ENCODE results near the gene TCN1.
"Not testable (repeated sequence)": the region's sequence is repeated elsewhere in the genome, so short reads cannot be mapped to it uniquely, and the experiment has no call there.

Gene TCN1

GRCh38 chr11:59866397-59866796 is at the start of gene TCN1:
Gene TCN1 (minus strand): TSS chr11:59866487. CDS start chr11:59866470, 17 bp downstream.
- no peak for DNase-seq (ENCODE audit: low read depth in 1 of 2, low spot score in 1 of 2)

GRCh38 chr11:59903569-59903968 is 37.3 kb upstream of the TCN1 start:
- DNase-seq (ENCODE audit: low read depth in 1 of 2, low spot score in 1 of 2): not testable (repeated sequence)

GRCh38 chr11:59901306-59901705 is 35.0 kb upstream of the TCN1 start:
- no peak for DNase-seq (ENCODE audit: low read depth in 1 of 2, low spot score in 1 of 2)

GRCh38 chr11:59900366-59901126 is 34.3 kb upstream of the TCN1 start:
- DNase-seq (ENCODE audit: low read depth in 1 of 2, low spot score in 1 of 2): no peak

- no peak for DNase-seq (ENCODE audit: low read depth in 1 of 2, low spot score in 1 of 2)
Measured at GRCh38 chr11:59899532-59899931, 33.2 kb upstream of the TCN1 start.

- no peak for DNase-seq (ENCODE audit: low read depth in 1 of 2, low spot score in 1 of 2)
Measured at GRCh38 chr11:59898650-59899049, 32.4 kb upstream of the TCN1 start.

GRCh38 chr11:59898046-59898445 is 31.8 kb upstream of the TCN1 start:
- DNase-seq (ENCODE audit: low read depth in 1 of 2, low spot score in 1 of 2): no peak

GRCh38 chr11:59894616-59895015 is 28.3 kb upstream of the TCN1 start:
- no peak for DNase-seq (ENCODE audit: low read depth in 1 of 2, low spot score in 1 of 2)

GRCh38 chr11:59891781-59892181 is 25.5 kb upstream of the TCN1 start:
- DNase-seq (ENCODE audit: low read depth in 1 of 2, low spot score in 1 of 2): no peak

- not testable (repeated sequence) for DNase-seq (ENCODE audit: low read depth in 1 of 2, low spot score in 1 of 2)
Measured at GRCh38 chr11:59887156-59887555, 20.9 kb upstream of the TCN1 start.

GRCh38 chr11:59883597-59883996 is 17.3 kb upstream of the TCN1 start:
- no peak for DNase-seq (ENCODE audit: low read depth in 1 of 2, low spot score in 1 of 2)

- DNase-seq (ENCODE audit: low read depth in 1 of 2, low spot score in 1 of 2): no peak
Measured at GRCh38 chr11:59879567-59879966, 13.3 kb upstream of the TCN1 start.

GRCh38 chr11:59878575-59878974 is 12.3 kb upstream of the TCN1 start, which contains the start of gene OOSP3:
Gene OOSP3 (plus strand): TSS chr11:59878782. CDS start chr11:59878809, 27 bp downstream.
- no peak for DNase-seq (ENCODE audit: low read depth in 1 of 2, low spot score in 1 of 2)

GRCh38 chr11:59877784-59878183 is 11.5 kb upstream of the TCN1 start:
- DNase-seq (ENCODE audit: low read depth in 1 of 2, low spot score in 1 of 2): no peak

GRCh38 chr11:59877325-59877724 is 11.0 kb upstream of the TCN1 start:
- DNase-seq (ENCODE audit: low read depth in 1 of 2, low spot score in 1 of 2): no peak

GRCh38 chr11:59875856-59876519 is 9.7 kb upstream of the TCN1 start:
- DNase-seq (ENCODE audit: low read depth in 1 of 2, low spot score in 1 of 2): no peak

- DNase-seq (ENCODE audit: low read depth in 1 of 2, low spot score in 1 of 2): no peak
Measured at GRCh38 chr11:59872076-59872475, 5.8 kb upstream of the TCN1 start.

- no peak for DNase-seq (ENCODE audit: low read depth in 1 of 2, low spot score in 1 of 2)
Measured at GRCh38 chr11:59867946-59868345, 1.7 kb upstream of the TCN1 start.

- no peak for DNase-seq (ENCODE audit: low read depth in 1 of 2, low spot score in 1 of 2)
Measured at GRCh38 chr11:59866836-59867235, 549 bp upstream of the TCN1 start.

GRCh38 chr11:59865031-59865430 is 1.3 kb downstream of the TCN1 start:
- DNase-seq (ENCODE audit: low read depth in 1 of 2, low spot score in 1 of 2): no peak

GRCh38 chr11:59862252-59862651 is 4.0 kb downstream of the TCN1 start:
- DNase-seq (ENCODE audit: low read depth in 1 of 2, low spot score in 1 of 2): no peak

GRCh38 chr11:59859673-59860072 is 6.6 kb downstream of the TCN1 start:
- no peak for DNase-seq (ENCODE audit: low read depth in 1 of 2, low spot score in 1 of 2)
